Activated T-cell treated with anti-CD3 and anti-CD28 coated beads for 24 hours (primary cell): Measurements from ENCODE around the gene RUVBL2.

Source experiments
- DNase-seq: peaks from one replicate; pipeline ENCODE4 v3.0.0-alpha.2; 2020; ENCODE audit warnings: low read depth

RUVBL2 gene

GRCh38 chr19:48993175-48994034 is at the start of gene RUVBL2, which contains the start of gene GYS1:
Gene RUVBL2 (plus strand): TSS chr19:48993887. CDS start chr19:48993912, 25 bp downstream.
Gene GYS1 (minus strand): TSS chr19:48993309. CDS start chr19:48993112, 197 bp downstream.
- DNase-seq = peak; percentile 99

- DNase-seq = no peak
These were observed 48.3 kb upstream of the RUVBL2 start for GRCh38 chr19:48945415-48945814.

DNA sequence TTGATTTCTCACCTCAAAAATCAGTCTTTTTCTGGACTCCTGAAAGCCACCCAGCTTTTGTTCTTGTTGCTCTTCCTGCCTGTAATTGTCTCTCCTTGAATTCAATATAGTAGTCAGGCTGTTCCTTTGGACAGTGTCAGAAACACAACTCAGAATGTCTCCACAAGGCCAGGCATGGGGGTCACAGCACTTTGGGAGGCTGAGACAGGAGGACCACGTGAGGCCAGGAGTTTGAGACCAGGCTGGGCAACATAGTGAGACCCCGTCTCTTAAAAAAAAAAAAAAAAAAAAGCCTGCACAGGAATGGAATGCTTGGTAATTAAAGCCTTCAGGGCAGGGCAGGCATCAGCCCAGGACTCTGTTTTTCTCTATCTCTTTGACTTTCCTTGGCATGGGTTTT is 47.9 kb upstream of the RUVBL2 start:
- DNase-seq = no peak

GRCh38 chr19:48946463-48947257 is 47.0 kb upstream of the RUVBL2 start:
- DNase-seq = no peak

- no peak for DNase-seq
These were observed 46.5 kb upstream of the RUVBL2 start for GRCh38 chr19:48947258-48947542.

GRCh38 chr19:48950159-48950558 is 43.5 kb upstream of the RUVBL2 start:
- no peak for DNase-seq

DNA sequence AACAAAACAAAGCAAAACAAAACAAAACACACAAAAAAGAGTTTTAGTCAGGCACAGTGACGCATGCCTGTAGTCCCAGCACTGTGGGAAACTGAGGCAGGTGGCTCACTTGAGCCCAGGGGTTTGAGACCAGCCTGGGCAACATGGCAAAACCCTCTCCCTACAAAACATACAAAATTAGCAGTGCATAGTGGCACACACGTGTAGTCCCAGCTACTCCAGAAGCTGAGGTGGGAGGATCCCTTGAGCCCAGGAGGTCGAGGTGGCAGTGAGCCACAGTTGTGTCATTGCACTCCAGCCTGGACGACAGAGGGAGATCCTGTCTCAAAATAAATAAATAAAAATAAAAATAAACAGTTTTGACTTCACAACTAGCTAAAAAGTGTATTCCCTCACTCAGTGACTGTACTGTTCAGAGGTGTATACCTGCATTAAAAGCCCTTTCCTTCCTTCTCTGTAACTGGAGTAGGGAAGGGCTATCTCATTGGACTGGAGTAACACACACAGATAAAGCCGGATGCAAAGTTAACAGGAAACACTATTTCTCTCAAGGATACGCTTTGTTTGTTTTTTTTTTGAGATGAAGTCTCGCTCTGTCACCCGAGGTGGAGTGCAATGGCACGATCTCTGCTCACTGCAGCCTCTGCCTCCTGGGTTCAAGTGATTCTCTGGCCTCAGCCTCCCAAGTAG is 42.7 kb upstream of the RUVBL2 start:
- DNase-seq = no peak

DNA sequence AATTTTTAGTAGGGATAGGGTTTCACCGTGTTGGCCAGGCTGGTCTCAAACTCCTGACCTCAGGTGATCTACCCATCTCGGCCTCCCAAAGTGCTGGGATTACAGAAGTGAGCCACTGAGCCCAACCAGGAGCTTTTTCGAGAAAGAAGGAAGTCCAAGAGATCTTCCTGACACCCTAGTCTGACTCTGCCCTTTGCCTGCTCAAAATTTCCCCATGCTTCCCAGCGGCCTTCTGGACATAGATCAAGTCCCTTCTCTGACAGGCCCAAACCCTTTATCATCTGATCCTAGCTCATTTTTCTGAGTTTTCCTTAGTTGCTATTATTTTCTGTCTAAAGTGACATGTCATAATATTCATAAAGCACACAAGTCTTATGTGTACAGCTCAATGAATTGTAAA is 40.5 kb upstream of the RUVBL2 start:
- DNase-seq = no peak

GRCh38 chr19:48953990-48954594 is 39.6 kb upstream of the RUVBL2 start:
- DNase-seq = no peak

- peak; percentile 95 for DNase-seq
These were observed 38.9 kb upstream of the RUVBL2 start, which contains the start of gene BAX for GRCh38 chr19:48954595-48955307. Gene BAX (plus strand): TSS chr19:48954875. CDS start chr19:48954929, 54 bp downstream.

DNA sequence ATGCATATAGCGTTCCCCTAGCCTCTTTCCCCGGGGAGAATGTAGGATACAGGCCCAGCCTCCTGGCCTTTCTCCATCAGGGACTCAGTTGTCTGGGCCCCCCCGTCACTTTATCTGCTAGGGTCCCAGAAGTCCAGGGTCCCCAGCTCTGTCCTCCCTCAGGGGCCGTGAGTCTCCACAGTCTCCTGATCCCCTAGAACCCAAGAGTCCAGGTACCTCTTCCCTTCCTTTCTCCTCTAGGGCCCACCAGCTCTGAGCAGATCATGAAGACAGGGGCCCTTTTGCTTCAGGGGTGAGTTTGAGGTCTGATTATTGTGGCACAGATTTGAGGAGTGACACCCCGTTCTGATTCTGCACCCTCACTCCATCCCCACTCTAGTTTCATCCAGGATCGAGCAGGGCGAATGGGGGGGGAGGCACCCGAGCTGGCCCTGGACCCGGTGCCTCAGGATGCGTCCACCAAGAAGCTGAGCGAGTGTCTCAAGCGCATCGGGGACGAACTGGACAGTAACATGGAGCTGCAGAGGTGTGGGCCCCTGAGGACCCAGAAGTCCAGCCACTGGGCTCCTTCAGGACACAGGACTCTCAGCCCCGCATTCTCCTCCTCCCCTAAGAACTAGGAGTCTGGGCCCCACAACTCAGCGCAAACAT is 38.3 kb upstream of the RUVBL2 start:
- DNase-seq = no peak

DNA sequence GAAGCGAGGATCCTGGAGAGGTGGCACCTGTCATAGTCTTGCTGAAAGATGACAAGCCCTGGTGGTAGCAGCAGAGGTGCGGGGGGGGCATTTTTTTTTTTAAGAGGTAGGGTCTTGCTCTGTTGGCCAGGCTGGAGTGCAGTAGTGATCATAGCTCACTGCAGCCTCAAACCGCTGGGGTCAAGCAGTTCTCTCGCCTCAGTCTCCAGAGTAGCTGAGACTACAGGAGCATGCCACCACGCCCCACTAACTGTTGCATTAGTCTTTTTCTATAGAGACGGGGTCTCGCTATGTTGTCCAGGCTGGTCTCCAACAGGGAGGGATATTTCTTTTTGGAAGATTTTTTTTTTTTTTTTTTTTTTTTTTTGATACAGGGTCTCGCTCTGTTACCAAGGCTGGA is 35.7 kb upstream of the RUVBL2 start:
- DNase-seq = no peak

DNA sequence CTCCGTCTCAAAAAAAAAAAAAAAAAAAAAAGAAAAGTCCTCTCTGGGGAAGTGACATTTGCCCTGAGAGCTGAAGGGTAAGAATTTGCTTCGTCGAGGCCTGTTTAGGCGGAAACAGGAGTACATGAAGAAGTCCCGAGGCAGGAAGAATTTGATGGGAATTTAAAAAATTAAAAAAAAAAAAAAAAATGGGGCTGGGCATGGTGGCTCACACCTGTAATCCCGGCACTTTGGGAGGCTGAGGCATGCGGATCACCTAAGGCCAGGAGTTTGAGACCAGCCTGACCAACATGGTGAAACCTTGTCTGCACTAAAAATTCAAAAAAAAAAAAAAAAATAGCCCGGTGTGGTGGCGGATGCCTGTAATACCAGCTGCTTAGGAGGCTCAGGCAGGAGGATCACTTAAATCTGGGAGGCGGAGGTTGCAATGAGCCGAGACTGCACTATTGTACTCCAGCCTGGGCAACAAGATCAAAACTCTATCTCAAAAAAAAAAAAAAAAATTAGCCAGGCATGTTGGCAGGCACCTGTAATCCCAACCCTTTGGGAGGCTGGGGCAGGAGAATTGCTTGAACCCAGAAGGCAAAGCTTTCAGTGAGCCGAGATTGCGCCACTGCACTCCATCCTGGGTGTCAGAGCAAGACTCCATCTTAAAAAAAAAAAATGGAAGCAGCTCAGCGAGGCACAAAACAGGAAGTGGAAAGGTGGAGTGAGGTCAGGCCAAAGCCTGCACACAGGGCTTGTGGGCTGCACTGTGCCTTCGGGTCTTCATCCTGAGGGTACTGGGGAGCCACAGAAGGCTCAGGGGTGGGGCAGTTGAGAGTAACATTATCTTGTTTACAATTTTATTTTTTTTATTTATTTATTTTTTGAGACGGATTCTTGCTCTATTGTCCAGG is 34.1 kb upstream of the RUVBL2 start:
- no peak for DNase-seq

- DNase-seq = no peak
These were observed 32.5 kb upstream of the RUVBL2 start for GRCh38 chr19:48961051-48961649.

DNA sequence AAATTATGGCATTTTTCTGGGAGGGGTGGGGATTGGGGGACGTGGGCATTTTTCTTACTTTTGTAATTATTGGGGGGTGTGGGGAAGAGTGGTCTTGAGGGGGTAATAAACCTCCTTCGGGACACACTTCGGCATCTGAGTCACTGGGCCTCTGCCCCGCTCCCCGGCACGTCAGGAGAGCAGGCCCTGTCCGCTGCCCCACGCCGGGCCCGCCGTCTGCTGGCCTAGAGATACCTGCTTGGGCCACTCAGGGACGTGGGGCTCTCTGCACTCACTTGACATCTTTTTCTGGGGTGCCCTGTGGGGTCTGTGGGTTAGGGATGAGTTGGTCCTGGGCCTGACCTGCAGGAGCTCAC is 32.0 kb upstream of the RUVBL2 start:
- DNase-seq = no peak

DNA sequence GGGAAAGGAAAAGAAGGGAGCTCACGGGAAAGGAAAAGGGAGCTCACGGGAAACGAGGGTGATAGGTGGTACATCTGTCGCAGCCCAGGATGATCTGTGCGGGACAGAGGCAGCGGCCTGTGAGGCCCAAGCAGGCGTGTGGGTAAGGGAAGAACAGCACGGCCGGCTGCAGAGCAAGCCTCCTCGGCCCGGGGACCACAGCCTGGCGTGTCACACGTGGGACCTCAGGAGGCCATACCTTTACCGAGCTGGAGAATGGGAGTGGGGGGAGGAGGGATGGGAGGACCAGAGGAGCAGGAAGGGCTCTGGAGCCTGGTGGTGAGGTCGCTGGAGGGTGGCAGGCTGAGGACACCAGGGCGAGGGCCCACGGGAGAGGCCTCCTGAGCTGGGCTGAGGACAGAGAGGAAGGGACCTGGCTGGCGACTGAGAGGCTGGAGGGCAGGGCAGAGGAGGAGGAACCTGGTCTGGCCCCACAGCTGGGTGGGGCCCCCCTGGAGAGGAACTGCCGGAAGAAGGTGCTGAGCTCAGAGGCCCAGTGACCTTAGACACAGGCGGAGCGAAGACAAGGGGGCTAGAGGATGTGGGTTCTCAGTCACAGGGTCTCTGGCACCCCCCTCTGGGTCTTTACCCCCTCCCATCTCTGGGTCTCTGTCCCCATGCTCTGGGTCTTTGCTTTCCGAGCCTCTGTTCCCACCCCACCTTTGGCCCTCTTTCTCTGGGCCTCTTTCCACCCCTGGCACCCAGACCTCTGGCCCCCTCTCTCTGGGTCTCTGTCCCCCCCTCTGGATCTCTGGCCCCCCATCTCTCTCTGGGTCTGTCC is 31.4 kb upstream of the RUVBL2 start:
- DNase-seq = no peak

GRCh38 chr19:48962849-48963165 is 30.9 kb upstream of the RUVBL2 start:
- no peak for DNase-seq

GRCh38 chr19:48963371-48964204 is 30.1 kb upstream of the RUVBL2 start:
- DNase-seq = peak; percentile 60
